Smooth muscle cell (in vitro differentiated cells): ENCODE measurements around the gene HIKESHI. TPM values are rescaled to one million over a fixed set of nuclear protein-coding genes. Genes with fewer than 3 reads are reported as not detected.
"Not testable (repeated sequence)": the region's sequence is repeated elsewhere in the genome, so short reads cannot be mapped to it uniquely, and the experiment has no call there.

Experiments used
- DNase-seq: peaks from one replicate; lab custom pipeline; 2025; ENCODE audit not compliant: unreplicated experiment; lab: John Stamatoyannopoulos, UW
- H2AFZ ChIP-seq: fragments of 200-600 bp; sonication (generic); 2 replicates; pipeline ENCODE4 v1.6.0; 2016; ENCODE audit warnings: antibody characterized with exemption, low read depth, mild to moderate bottlenecking
- H3F3A ChIP-seq: fragments of 200-600 bp; sonication (generic); 2 replicates; pipeline ENCODE4 v1.6.0; 2017; ENCODE audit warnings: antibody characterized with exemption, low read depth
- H3K27ac ChIP-seq: fragments of 200-600 bp; sonication (generic); 2 replicates; pipeline ENCODE4 v1.5.1; 2016; ENCODE audit warnings: low read depth, mild to moderate bottlenecking
- H3K27me3 ChIP-seq: fragments of 200-600 bp; sonication (generic); 2 replicates; pipeline ENCODE4 v1.6.1; 2016; ENCODE audit warnings: low read depth, mild to moderate bottlenecking
- H3K36me3 ChIP-seq: fragments of 200-600 bp; sonication (generic); 2 replicates; pipeline ENCODE4 v1.5.1; 2016; ENCODE audit warnings: low read depth
- H3K4me1 ChIP-seq: fragments of 200-600 bp; sonication (generic); 2 replicates; pipeline ENCODE4 v1.5.1; 2016; ENCODE audit warnings: low read depth
- H3K4me2 ChIP-seq: fragments of 200-600 bp; sonication (generic); 2 replicates; pipeline ENCODE4 v1.6.0; 2016; ENCODE audit warnings: mild to moderate bottlenecking
- H3K4me3 ChIP-seq: fragments of 200-600 bp; sonication (generic); 2 replicates; pipeline ENCODE4 v1.5.1; 2016; ENCODE audit warnings: mild to moderate bottlenecking
- H3K79me2 ChIP-seq: fragments of 200-600 bp; sonication (generic); 2 replicates; pipeline ENCODE4 v1.6.0; 2016; ENCODE audit warnings: low read depth, mild to moderate bottlenecking
- H3K9ac ChIP-seq: fragments of 200-600 bp; sonication (generic); 2 replicates; pipeline ENCODE4 v1.6.0; 2016; ENCODE audit warnings: low read depth
- H3K9me3 ChIP-seq: fragments of 200-600 bp; sonication (generic); replicated peaks from 2 replicates; pipeline ENCODE4 v1.5.1; 2016; ENCODE audit warnings: low read depth
- H4K20me1 ChIP-seq: fragments of 200-600 bp; sonication (generic); 2 replicates; pipeline ENCODE4 v1.6.0; 2016; ENCODE audit warnings: low read depth
- CTCF ChIP-seq: fragments of 200-600 bp; sonication (generic); IDR thresholded peaks from 2 replicates; pipeline ENCODE4 v1.5.1; 2017; ENCODE audit warnings: borderline replicate concordance, mild to moderate bottlenecking, antibody characterized with exemption; ENCODE audit not compliant: insufficient read depth, poor library complexity, severe bottlenecking
- WGBS: methylation state at CpG from one replicate; pipeline ENCODE4 v1.1.7; 2016; ENCODE audit warnings: low lambda C conversion rate; 5-methylcytosine and 5-hydroxymethylcytosine counted together
- polyA plus RNA-seq: library from polyadenylated mRNA; unstranded; fragments of >200 nt; fragmentation: Nextera tagmentation; extraction: Ambion mirVana; gene quantifications from 2 replicates; pipeline ENCODE4 v1.2.1, GENCODE V29; 2016
- total RNA-seq: library from RNA; depleted of rRNA; stranded (reverse); fragments of >200 nt; gene quantifications from 2 replicates; pipeline ENCODE4 v1.2.3, GENCODE V29; 2014

The HIKESHI gene
- total and polyA plus RNA-seq, 2 experiments from 2014 or later: 63.0 to 71.1 TPM

DNA sequence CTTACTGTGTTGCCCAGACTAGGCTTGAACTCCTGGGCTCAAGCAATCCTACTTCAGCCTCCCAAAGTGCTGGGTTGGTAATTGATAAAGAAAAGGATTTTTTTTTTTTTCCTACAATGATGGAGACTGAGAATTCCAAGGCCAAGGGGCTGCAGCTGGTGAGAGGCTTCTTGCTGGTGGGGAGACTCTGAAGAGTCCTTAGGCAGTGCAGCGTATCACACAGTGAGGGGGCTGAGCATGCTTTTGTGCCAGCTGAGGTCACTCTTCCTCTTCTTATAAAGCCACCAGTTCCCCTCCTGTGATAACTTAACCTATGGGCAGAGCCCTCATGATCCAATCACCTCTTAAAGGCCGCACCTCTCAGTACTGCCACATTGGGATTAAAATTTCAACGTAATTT, 44.5 kb downstream of the HIKESHI start:
- no peak overlapping the region for H3K4me3 ChIP-seq
- H3K27me3 ChIP-seq: no peaks in the 10 kb centered on the region
- no peak overlapping the region for H3K4me2 ChIP-seq
- no peaks in the 10 kb centered on the region for H3K4me1 ChIP-seq
- H3K36me3 ChIP-seq: no peaks in the 10 kb centered on the region
- no peak overlapping the region for H3K9ac ChIP-seq
- no peak for DNase-seq
- peaks cover 20% of the 10 kb centered on the region for H3K79me2 ChIP-seq
- no peak overlapping the region for H2AFZ ChIP-seq
- H3K9me3 ChIP-seq: no peaks in the 10 kb centered on the region
- no peak overlapping the region for H3K27ac ChIP-seq
- whole genome bisulfite sequencing: 98% methylated on average over 3 of the region's 3 CpGs
- H3F3A ChIP-seq: no peaks in the 10 kb centered on the region
- TF ChIP-seq CTCF: no peak
- peaks cover 24% of the 10 kb centered on the region for H4K20me1 ChIP-seq

GRCh38 chr11:86355256-86355655, 53.2 kb downstream of the HIKESHI start:
- Histone ChIP-seq H3K79me2 (no peaks in the 10 kb centered on the region), H2AFZ (no peak overlapping the region), H3K9ac (no peak overlapping the region), H3K9me3 (no peaks in the 10 kb centered on the region), H3F3A (no peaks in the 10 kb centered on the region), H3K27me3 (no peaks in the 10 kb centered on the region), H3K27ac (no peak overlapping the region), H3K4me1 (no peaks in the 10 kb centered on the region), H3K4me3 (no peak overlapping the region), H4K20me1 (no peaks in the 10 kb centered on the region), H3K4me2 (no peak overlapping the region), H3K36me3 (no peaks in the 10 kb centered on the region)
- no peak for TF ChIP-seq CTCF
- 81% methylated on average over 4 of the region's 4 CpGs for WGBS
- no peak for DNase-seq

GRCh38 chr11:86357412-86357811, 55.4 kb downstream of the HIKESHI start:
- H3K27ac ChIP-seq, H3K9me3 ChIP-seq, H3K36me3 ChIP-seq, H3K9ac ChIP-seq, H3K4me3 ChIP-seq, H3K79me2 ChIP-seq, H3F3A ChIP-seq, DNase-seq, H3K27me3 ChIP-seq, H4K20me1 ChIP-seq, H2AFZ ChIP-seq, H3K4me1 ChIP-seq, H3K4me2 ChIP-seq: not testable (repeated sequence)
- WGBS: 72% methylated on average over 4 of the region's 4 CpGs

DNA sequence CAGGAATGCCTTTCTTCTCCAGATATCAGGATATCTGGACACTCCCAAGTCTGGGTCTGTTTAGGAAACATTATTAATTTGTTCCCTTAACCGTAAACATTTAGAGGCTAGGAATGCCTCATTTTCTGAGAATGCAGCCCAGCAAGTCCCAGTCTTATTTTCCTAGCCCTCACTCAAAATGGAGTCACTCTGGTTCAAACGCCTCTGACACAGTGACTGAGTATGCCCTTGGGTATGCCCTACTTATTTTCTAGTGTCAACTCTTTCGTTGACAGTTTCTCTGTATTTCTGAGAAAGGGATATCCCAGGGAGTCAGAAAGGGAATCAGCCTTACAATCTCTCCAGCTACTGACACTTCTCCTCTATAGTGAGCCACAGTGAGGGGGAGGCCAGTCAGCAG, 56.7 kb downstream of the HIKESHI start:
- Histone ChIP-seq H3K36me3 (no peaks in the 10 kb centered on the region), H2AFZ (no peak overlapping the region), H3K4me2 (no peak overlapping the region), H3K27me3 (no peaks in the 10 kb centered on the region), H3F3A (no peaks in the 10 kb centered on the region), H3K9ac (no peak overlapping the region), H3K27ac (no peak overlapping the region), H3K4me3 (no peak overlapping the region), H3K79me2 (no peaks in the 10 kb centered on the region), H3K9me3 (no peaks in the 10 kb centered on the region), H4K20me1 (no peaks in the 10 kb centered on the region), H3K4me1 (no peaks in the 10 kb centered on the region)
- DNase-seq: no peak
- no peak for TF ChIP-seq CTCF
- 68% methylated on average over 3 of the region's 3 CpGs for WGBS
